KOPT-K1 (cell line): Measurements from ENCODE around the gene GARIN5A.

Experiments used
- H3K27ac ChIP-seq: fragments of 200-600 bp; sonication (generic); 2 replicates; pipeline ENCODE4 v1.5.1; 2016; ENCODE audit warnings: antibody characterized with exemption, mild to moderate bottlenecking, low read depth, low read length; ENCODE audit not compliant: poor library complexity, severe bottlenecking
- H3K36me3 ChIP-seq: fragments of 200-600 bp; sonication (generic); 2 replicates; pipeline ENCODE4 v1.5.1; 2017; ENCODE audit warnings: antibody characterized with exemption, mild to moderate bottlenecking, low read length, moderate library complexity; ENCODE audit not compliant: insufficient read depth
- H3K9me3 ChIP-seq: fragments of 200-600 bp; sonication (generic); 2 replicates; pipeline ENCODE4 v1.5.1; 2017; ENCODE audit warnings: antibody characterized with exemption, low read length, mild to moderate bottlenecking; ENCODE audit not compliant: insufficient read depth, poor library complexity, severe bottlenecking

GARIN5A gene

GRCh38 chr19:50467566-50467965 lies 9.1 kb downstream of the GARIN5A start:
- H3K27ac ChIP-seq, result no peak overlapping the region
- no peaks in the 10 kb centered on the region for H3K36me3 ChIP-seq
- no peaks in the 10 kb centered on the region for H3K9me3 ChIP-seq

GRCh38 chr19:50466706-50467039 lies 10.0 kb downstream of the GARIN5A start:
- H3K27ac ChIP-seq, result no peak overlapping the region
- H3K36me3 ChIP-seq, result no peaks in the 10 kb centered on the region
- no peaks in the 10 kb centered on the region for H3K9me3 ChIP-seq

GRCh38 chr19:50465986-50466705 lies 10.5 kb downstream of the GARIN5A start:
- Histone ChIP-seq H3K36me3 (no peaks in the 10 kb centered on the region), H3K27ac (no peak overlapping the region), H3K9me3 (no peaks in the 10 kb centered on the region)

- H3K9me3 ChIP-seq, result no peaks in the 10 kb centered on the region
- no peaks in the 10 kb centered on the region for H3K36me3 ChIP-seq
- no peak overlapping the region for H3K27ac ChIP-seq
These were observed 11.6 kb downstream of the GARIN5A start for GRCh38 chr19:50465000-50465399.

- Histone ChIP-seq H3K9me3 (no peaks in the 10 kb centered on the region), H3K27ac (no peak overlapping the region), H3K36me3 (no peaks in the 10 kb centered on the region)
These were observed 12.3 kb downstream of the GARIN5A start for GRCh38 chr19:50464348-50464747.

- H3K9me3 ChIP-seq, result no peaks in the 10 kb centered on the region
- H3K27ac ChIP-seq, result no peak overlapping the region
- no peaks in the 10 kb centered on the region for H3K36me3 ChIP-seq
These were observed 13.7 kb downstream of the GARIN5A start for GRCh38 chr19:50462970-50463369.

- H3K27ac ChIP-seq, result no peak overlapping the region
- no peaks in the 10 kb centered on the region for H3K9me3 ChIP-seq
- no peaks in the 10 kb centered on the region for H3K36me3 ChIP-seq
These were observed 15.4 kb downstream of the GARIN5A start for GRCh38 chr19:50461066-50461875.

GRCh38 chr19:50460161-50460765 lies 16.4 kb downstream of the GARIN5A start:
- no peaks in the 10 kb centered on the region for H3K36me3 ChIP-seq
- H3K27ac ChIP-seq, result no peak overlapping the region
- no peaks in the 10 kb centered on the region for H3K9me3 ChIP-seq

- no peaks in the 10 kb centered on the region for H3K36me3 ChIP-seq
These were observed 17.0 kb downstream of the GARIN5A start for GRCh38 chr19:50459638-50460037.

GRCh38 chr19:50459067-50459456 lies 17.6 kb downstream of the GARIN5A start:
- Histone ChIP-seq H3K36me3 (no peaks in the 10 kb centered on the region), H3K9me3 (no peaks in the 10 kb centered on the region), H3K27ac (no peak overlapping the region)

More at GRCh38 chr19:50459638-50460037, 17.0 kb downstream of the GARIN5A start:
- no peaks in the 10 kb centered on the region for H3K9me3 ChIP-seq
- no peak overlapping the region for H3K27ac ChIP-seq

- no peaks in the 10 kb centered on the region for H3K9me3 ChIP-seq
- no peak overlapping the region for H3K27ac ChIP-seq
- H3K36me3 ChIP-seq, result no peaks in the 10 kb centered on the region
These were observed 18.1 kb downstream of the GARIN5A start for GRCh38 chr19:50458396-50459066.

GRCh38 chr19:50457300-50457699 lies 19.3 kb downstream of the GARIN5A start:
- H3K27ac ChIP-seq, result no peak overlapping the region
- H3K9me3 ChIP-seq, result no peaks in the 10 kb centered on the region
- no peaks in the 10 kb centered on the region for H3K36me3 ChIP-seq

GRCh38 chr19:50455992-50456391 lies 20.7 kb downstream of the GARIN5A start:
- Histone ChIP-seq H3K27ac (no peak overlapping the region), H3K36me3 (no peaks in the 10 kb centered on the region), H3K9me3 (no peaks in the 10 kb centered on the region)

- no peak overlapping the region for H3K27ac ChIP-seq
- no peaks in the 10 kb centered on the region for H3K36me3 ChIP-seq
- no peaks in the 10 kb centered on the region for H3K9me3 ChIP-seq
These were observed 23.4 kb downstream of the GARIN5A start for GRCh38 chr19:50453243-50453642.

GRCh38 chr19:50451223-50451534 lies 25.5 kb downstream of the GARIN5A start:
- Histone ChIP-seq H3K36me3 (no peaks in the 10 kb centered on the region), H3K27ac (no peak overlapping the region), H3K9me3 (no peaks in the 10 kb centered on the region)
